H1 (cell line): ENCODE results near the gene INPP5J. TPM values are rescaled to one million over a fixed set of nuclear protein-coding genes. Genes with fewer than 3 reads are reported as not detected.

Source experiments
- EP300 ChIP-seq, 2 experiments: IDR thresholded peaks; 1 replicate in 1 of 2; 2 replicates in 1 of 2; pipeline ENCODE4 v1.6.1; 2011 to 2012; ENCODE audit warnings: low read depth in 2 of 2, low read length in 2 of 2, mild to moderate bottlenecking in 2 of 2, borderline replicate concordance in 1 of 2, inconsistent platforms in 1 of 2, moderate library complexity in 1 of 2
- KDM4A ChIP-seq: IDR thresholded peaks from one replicate; pipeline ENCODE4 v1.7.1; 2012; ENCODE audit warnings: low read depth, mild to moderate bottlenecking, moderate library complexity, low read length, inconsistent platforms; ENCODE audit not compliant: severe bottlenecking
- polyA plus RNA-seq, 7 experiments: library from polyadenylated mRNA; depleted of rRNA in 3 of 7; stranded (reverse) in 5 of 7; unstranded in 2 of 7; fragments of >200 nt in 5 of 7; fragments of 200-250 nt in 2 of 7; gene quantifications; 1 replicate in 5 of 7; 2 replicates in 1 of 7; 4 replicates in 1 of 7; pipeline versions ENCODE4 v1.2.1 to v1.2.3, GENCODE V29; 2011 to 2013; ENCODE audit warnings: missing spikeins in 2 of 7, mixed read lengths in 2 of 7
- total RNA-seq: library from RNA; stranded (reverse); fragmentation: NEBNext Ultra II Directional; extraction: Animal tissue kit (Norgen Biotek cat#: 25700); gene quantifications from 2 replicates; pipeline ENCODE4 v1.2.1, GENCODE V29; 2021
- TF ChIP-seq, protein P1 (sequence below): IDR thresholded peaks from 2 replicates; pipeline ENCODE4 v1.6.1; 2012; ENCODE audit warnings: inconsistent platforms

INPP5J gene
- total and polyA plus RNA-seq, 2 of the 8 experiments (the other 6 are each of a cell fraction or from before 2014, with no cell fraction given) = 5.4 to 6.0 TPM

- TF ChIP-seq EP300 (IDR thresholded peaks at IDR 0.05; ENCODE audit: borderline replicate concordance in 1 of 2, low read depth in 2 of 2, low read length in 2 of 2) (no peak), KDM4A (no peak)
- TF ChIP-seq, protein P1, sequence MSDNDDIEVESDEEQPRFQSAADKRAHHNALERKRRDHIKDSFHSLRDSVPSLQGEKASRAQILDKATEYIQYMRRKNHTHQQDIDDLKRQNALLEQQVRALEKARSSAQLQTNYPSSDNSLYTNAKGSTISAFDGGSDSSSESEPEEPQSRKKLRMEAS = no peak
These were observed 35.0 kb upstream of the INPP5J start (continued) for GRCh38 chr22:31087744-31088215.
